ENCODE measurements around the gene ALDH1L1.

- TF ChIP-seq L3MBTL2 (conservative IDR thresholded peaks at IDR 0.05): no peak
- no peak for TF ChIP-seq FOXM1 (IDR thresholded peaks at IDR 0.05; ENCODE audit: borderline replicate concordance)
- TF ChIP-seq HDGF (IDR thresholded peaks at IDR 0.05; ENCODE audit: borderline replicate concordance): no peak
- TF ChIP-seq ELF4 (IDR thresholded peaks at IDR 0.05): no peak
- no peak for TF ChIP-seq NFRKB (IDR thresholded peaks at IDR 0.05)
- no peak for TF ChIP-seq SUZ12 (IDR thresholded peaks at IDR 0.05)
- no peak for TF ChIP-seq ZNF384 (IDR thresholded peaks at IDR 0.05)
Observed at GRCh38 chr3:126170073-126170777, 10.2 kb downstream of the ALDH1L1 start.

Data from HEK293T (cell line).